ENCODE results near the gene MCM7. TPM values are rescaled to one million over a fixed set of nuclear protein-coding genes. Genes with fewer than 3 reads are reported as not detected.

The MCM7 gene
- total and polyA plus RNA-seq, 2 of the 13 experiments (the other 11 are each of a cell fraction or from before 2014, with no cell fraction given) = 84.5 to 214 TPM

DNA sequence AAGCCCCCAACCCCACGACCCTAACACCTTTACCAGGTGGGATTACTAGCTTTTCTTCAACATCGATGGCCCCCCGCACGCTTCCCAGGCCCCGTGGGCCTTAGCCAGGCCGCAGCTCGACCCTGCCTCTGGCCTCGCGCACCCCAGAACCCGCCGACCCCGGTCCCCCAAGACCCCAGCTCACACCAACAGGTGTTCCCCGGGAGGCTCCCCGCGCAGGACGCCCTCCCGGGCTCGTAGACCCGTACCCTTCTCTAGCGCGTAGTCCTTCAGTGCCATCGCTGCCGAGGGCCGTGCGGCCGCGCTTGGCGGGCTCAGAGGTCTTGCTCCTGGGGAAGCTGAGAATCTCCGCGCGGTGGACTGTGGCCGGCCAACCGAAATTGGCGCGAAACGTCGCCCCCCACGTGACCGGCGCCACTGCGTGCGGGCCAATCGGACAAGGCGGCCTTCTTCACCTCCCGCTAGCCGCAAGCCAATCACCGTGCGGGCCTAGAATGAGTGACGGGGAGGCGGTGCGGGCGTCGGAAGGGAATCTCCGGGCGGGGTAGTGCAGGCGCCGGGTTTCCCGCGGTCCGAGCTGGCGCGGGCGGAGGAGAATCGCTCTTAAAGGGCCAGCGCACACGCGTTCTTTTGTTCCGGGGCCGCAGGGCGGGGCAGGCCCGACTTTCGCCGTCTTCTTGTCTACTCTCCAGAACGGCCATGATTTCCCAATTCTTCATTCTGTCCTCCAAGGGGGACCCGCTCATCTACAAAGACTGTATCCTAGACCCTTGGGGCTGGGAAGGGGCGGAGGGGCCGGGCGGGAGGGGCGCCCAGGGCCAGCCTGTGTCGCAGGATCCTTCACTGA is at the start of gene MCM7, which contains the start of gene AP4M1 (continued):
- TF ChIP-seq, protein P1, sequence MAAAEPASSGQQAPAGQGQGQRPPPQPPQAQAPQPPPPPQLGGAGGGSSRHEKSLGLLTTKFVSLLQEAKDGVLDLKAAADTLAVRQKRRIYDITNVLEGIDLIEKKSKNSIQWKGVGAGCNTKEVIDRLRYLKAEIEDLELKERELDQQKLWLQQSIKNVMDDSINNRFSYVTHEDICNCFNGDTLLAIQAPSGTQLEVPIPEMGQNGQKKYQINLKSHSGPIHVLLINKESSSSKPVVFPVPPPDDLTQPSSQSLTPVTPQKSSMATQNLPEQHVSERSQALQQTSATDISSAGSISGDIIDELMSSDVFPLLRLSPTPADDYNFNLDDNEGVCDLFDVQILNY (CRISPR knock-in tag; conservative IDR thresholded peaks at IDR 0.05) = peak; percentile 95
- TF ChIP-seq, protein P2, sequence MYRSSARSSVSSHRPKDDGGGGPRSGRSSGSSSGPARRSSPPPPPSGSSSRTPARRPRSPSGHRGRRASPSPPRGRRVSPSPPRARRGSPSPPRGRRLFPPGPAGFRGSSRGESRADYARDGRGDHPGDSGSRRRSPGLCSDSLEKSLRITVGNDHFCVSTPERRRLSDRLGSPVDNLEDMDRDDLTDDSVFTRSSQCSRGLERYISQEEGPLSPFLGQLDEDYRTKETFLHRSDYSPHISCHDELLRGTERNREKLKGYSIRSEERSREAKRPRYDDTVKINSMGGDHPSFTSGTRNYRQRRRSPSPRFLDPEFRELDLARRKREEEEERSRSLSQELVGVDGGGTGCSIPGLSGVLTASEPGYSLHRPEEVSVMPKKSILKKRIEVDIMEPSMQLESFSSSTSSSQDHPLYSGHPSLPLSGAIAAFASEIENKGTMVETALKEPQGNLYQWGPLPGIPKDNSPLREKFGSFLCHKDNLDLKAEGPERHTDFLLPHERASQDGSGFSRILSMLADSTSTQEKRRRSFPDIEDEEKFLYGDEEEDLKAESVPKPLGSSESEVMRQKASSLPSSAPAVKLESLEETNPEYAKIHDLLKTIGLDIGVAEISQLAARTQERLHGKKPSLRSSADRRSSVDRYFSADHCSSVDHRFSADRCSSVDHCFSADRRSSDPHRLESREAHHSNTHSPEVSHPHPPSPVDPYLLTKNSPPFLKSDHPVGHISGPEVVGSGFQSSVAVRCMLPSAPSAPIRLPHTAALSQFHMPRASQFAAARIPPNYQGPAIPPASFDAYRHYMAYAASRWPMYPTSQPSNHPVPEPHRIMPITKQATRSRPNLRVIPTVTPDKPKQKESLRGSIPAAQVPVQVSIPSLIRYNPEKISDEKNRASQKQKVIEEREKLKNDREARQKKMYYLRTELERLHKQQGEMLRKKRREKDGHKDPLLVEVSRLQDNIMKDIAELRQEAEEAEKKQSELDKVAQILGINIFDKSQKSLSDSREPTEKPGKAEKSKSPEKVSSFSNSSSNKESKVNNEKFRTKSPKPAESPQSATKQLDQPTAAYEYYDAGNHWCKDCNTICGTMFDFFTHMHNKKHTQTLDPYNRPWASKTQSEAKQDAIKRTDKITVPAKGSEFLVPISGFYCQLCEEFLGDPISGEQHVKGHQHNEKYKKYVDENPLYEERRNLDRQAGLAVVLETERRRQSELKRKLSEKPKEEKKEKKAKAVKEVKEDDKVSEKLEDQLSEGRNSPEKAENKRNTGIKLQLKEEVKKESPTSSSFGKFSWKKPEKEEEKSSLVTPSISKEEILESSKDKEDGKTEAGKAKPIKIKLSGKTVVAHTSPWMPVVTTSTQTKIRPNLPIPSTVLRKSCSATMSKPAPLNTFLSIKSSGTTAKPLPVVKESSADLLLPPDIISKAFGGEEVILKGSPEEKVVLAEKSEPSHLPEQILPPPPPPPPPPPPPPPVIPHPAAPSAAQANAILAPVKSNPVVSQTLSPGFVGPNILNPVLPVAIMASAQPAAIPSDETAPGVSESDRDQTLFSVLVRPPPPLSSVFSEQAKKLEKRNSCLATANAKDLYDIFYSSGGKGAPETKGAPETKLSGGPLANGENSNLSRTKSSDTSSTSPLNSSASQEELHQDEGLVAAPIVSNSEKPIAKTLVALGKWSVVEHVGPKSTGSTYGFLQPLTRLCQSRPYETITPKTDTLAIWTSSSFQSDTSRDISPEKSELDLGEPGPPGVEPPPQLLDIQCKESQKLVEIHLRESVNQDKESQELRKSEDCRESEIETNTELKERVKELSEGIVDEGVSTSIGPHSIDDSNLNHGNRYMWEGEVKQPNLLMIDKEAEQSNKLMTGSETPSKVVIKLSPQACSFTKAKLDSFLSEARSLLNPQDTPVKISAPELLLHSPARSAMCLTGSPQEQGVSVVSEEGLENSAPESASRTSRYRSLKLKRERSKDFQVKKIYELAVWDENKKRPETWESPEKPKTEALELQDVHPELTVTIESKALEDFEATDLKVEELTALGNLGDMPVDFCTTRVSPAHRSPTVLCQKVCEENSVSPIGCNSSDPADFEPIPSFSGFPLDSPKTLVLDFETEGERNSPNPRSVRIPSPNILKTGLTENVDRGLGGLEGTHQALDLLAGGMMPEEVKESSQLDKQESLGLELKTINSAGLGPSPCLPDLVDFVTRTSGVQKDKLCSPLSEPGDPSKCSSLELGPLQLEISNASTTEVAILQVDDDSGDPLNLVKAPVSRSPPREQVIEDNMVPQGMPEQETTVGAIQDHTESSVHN (CRISPR knock-in tag; IDR thresholded peaks at IDR 0.05) = no peak
- TF ChIP-seq ZNF44 (CRISPR knock-in tag; IDR thresholded peaks at IDR 0.05) = peak; percentile 72
- TF ChIP-seq ZNF3 (CRISPR knock-in tag; IDR thresholded peaks at IDR 0.05) = no peak
- TF ChIP-seq, protein P3, sequence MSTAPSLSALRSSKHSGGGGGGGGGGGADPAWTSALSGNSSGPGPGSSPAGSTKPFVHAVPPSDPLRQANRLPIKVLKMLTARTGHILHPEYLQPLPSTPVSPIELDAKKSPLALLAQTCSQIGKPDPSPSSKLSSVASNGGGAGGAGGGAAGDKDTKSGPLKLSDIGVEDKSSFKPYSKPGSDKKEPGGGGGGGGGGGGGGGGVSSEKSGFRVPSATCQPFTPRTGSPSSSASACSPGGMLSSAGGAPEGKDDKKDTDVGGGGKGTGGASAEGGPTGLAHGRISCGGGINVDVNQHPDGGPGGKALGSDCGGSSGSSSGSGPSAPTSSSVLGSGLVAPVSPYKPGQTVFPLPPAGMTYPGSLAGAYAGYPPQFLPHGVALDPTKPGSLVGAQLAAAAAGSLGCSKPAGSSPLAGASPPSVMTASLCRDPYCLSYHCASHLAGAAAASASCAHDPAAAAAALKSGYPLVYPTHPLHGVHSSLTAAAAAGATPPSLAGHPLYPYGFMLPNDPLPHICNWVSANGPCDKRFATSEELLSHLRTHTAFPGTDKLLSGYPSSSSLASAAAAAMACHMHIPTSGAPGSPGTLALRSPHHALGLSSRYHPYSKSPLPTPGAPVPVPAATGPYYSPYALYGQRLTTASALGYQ (CRISPR knock-in tag; IDR thresholded peaks at IDR 0.05) = no peak; the same call in 1 of the 2 replicates
- TF ChIP-seq ZNF24 (IDR thresholded peaks at IDR 0.05) = no peak
- TF ChIP-seq CC2D1A (CRISPR knock-in tag; IDR thresholded peaks at IDR 0.05) = no peak
- TF ChIP-seq SATB2 (CRISPR knock-in tag; IDR thresholded peaks at IDR 0.05) = no peak
- peak; percentile 55 for TF ChIP-seq YY1 (IDR thresholded peaks at IDR 0.05; ENCODE audit: insufficient read depth, insufficient replicate concordance, low read depth, low read length)
- TF ChIP-seq MZF1 (CRISPR knock-in tag; IDR thresholded peaks at IDR 0.05; ENCODE audit: borderline replicate concordance) = no peak
- TF ChIP-seq BRCA1 (CRISPR knock-in tag; IDR thresholded peaks at IDR 0.05) = no peak
- TF ChIP-seq ZNF251 (CRISPR knock-in tag; IDR thresholded peaks at IDR 0.05) = no peak
- no peak for TF ChIP-seq ZEB1 (IDR thresholded peaks at IDR 0.05; ENCODE audit: insufficient replicate concordance, low read depth)
- TF ChIP-seq, protein P4, sequence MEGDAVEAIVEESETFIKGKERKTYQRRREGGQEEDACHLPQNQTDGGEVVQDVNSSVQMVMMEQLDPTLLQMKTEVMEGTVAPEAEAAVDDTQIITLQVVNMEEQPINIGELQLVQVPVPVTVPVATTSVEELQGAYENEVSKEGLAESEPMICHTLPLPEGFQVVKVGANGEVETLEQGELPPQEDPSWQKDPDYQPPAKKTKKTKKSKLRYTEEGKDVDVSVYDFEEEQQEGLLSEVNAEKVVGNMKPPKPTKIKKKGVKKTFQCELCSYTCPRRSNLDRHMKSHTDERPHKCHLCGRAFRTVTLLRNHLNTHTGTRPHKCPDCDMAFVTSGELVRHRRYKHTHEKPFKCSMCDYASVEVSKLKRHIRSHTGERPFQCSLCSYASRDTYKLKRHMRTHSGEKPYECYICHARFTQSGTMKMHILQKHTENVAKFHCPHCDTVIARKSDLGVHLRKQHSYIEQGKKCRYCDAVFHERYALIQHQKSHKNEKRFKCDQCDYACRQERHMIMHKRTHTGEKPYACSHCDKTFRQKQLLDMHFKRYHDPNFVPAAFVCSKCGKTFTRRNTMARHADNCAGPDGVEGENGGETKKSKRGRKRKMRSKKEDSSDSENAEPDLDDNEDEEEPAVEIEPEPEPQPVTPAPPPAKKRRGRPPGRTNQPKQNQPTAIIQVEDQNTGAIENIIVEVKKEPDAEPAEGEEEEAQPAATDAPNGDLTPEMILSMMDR (CRISPR knock-in tag; IDR thresholded peaks at IDR 0.05) = no peak
- TF ChIP-seq ZNF143 (CRISPR knock-in tag; IDR thresholded peaks at IDR 0.05) = peak; percentile 37; the same call in 1 of the 2 replicates

Measured in HepG2 (cell line).